Left renal cortex interstitium (tissue), 4 donors: ENCODE results near the gene SMARCA2. TPM values are rescaled to one million over a fixed set of nuclear protein-coding genes. Genes with fewer than 3 reads are reported as not detected.

ENCODE experiments used
- DNase-seq, 4 donors: peaks; one replicate each; pipeline ENCODE4 v3.0.0-alpha.2; 2013; ENCODE audit warnings: low read depth in 4 of 4, low spot score in 2 of 4, missing footprints in 1 of 4
- polyA plus RNA-seq, 4 donors: library from polyadenylated mRNA; unstranded; fragments of 120-200 nt; gene quantifications; one replicate each; pipeline ENCODE4 v1.2.1, GENCODE V29; 2013; ENCODE audit not compliant: insufficient read length in 4 of 4

The SMARCA2 gene
- polyA plus RNA-seq, 4 donors, result 89.4 to 162 (median 117) TPM

DNA sequence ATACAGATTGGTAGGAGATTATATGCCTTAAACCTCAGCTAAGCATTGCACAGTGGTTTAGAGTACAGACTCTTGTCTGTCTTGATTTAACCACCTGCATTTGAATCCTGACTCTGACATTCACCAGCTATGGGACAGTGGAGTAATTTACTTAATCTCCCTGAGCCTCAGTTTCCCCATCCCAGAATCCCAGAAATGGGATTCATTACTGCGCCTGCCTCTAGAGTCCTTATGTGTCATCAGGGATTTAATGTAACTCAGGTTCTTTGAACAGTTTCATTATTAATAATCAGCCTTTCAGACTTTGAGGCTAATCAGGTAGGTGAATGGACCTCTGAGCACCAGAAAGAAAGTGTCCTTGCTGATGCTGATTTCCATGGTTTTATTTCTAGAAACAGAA is 149.1 kb downstream of the SMARCA2 start:
- no peak for DNase-seq

DNA sequence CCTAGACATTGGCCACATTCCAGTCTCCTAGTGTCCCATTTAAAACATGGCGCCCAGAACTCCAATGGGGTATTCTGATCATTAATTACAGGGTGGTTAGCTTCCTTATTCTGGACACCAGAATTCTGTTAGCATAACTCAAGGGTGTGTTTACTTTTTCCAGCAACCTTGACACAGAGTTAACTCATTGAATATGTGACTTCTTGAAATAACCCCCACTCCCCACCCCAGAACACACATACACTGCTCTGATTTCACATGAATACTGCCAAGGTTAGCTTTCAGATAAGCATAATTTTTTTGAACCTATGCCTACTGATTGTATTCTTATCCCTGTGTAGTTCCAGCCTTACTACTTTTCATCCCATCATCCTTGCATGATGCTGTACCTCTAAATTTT is 151.1 kb downstream of the SMARCA2 start:
- DNase-seq, result no peak

DNA sequence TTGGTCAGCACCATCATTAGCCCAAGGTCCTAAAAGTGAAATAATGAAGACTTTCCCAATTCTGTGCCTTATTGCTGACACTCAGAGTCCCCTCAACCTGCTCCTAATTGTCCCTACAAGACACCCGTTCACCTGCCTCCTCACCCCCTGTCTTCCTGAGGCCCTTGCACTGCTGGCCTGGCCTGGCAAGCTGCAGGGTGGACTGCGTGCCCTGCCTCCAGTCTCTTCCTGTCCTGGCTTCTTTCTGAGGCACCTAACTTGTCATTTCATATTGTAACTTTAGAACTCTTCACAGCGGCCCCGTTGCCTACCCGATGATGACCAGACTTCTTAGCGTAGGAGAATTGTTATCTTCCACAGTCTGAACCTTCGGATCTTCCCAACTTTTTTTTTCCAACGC is 153.9 kb downstream of the SMARCA2 start:
- no peak for DNase-seq

DNA sequence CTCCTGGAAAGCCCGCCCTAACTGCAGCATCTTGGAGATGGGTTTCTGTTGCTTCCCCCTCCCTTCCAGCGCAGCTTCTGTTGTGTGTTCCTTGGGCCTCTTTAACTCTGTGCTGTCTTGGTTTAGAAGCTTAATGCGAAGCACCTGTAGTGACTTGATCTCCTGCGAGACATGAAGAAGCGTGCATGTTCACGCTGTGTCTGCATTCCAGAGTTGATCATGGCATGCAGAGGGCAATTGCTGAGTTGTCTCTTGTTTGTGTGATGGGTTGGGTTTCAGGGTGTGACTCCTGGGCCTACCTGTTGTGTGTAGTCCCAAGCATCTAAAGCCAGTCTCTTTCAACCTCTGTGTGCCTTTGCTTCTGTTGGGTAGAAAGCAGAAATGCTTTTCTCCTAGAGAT is 155.6 kb downstream of the SMARCA2 start:
- DNase-seq, result no peak

DNA sequence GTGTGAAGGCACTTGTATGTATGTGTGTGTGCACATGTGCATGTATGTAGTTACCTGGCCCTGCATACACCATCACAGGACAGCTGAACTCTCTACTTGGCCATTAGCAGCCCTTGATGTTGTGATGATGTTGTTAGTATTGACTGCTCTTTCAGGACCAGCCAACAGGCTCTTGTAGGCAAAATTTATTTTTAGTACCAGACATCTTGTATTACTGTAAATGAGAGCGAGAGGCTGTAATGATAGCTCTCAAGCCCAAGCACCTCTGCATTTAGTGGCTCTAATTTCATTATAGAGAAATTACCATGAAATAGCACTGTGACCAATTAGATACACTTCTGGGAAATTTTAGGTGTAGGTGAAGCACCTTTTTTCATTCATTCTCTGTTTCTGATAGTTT is 158.0 kb downstream of the SMARCA2 start:
- DNase-seq, result no peak

DNA sequence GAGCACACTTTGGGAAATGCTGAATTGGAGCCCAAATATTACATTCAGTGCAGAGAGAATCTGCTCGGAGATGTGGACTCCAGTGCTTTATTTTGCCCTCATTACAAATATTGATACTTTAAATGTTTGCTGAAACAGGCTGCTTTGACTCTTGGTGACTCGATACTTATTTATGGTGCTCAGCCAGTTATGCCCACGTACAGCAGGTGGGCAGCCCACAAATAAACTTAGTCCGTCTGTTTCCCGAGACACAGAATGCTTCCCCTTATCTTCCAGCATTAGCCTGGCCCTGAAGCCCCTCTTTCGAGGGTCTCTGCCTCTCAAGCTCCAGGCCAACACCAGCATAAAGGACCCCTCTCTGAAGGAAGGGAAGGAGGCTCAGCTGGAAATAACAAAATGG is 158.7 kb downstream of the SMARCA2 start:
- DNase-seq, result no peak

DNA sequence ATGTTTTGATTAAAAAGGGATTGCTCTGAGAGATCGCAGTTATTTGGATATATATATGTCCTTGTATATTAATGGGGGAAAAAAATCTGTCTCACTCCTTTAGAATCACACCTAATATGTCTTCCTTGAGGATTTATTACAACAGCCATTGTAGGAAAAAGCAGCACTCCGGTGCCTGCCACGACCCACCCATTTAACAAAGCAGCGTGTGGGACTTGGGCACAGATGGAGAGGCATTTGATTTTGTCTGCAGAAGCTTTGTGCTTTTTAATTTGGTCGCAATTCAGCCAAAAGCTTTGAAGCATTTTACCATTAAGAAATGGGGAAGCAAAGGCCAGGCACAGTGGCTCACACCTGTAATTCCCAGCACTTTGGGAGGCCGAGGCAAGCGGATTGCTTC is 159.2 kb downstream of the SMARCA2 start:
- DNase-seq, result no peak

DNA sequence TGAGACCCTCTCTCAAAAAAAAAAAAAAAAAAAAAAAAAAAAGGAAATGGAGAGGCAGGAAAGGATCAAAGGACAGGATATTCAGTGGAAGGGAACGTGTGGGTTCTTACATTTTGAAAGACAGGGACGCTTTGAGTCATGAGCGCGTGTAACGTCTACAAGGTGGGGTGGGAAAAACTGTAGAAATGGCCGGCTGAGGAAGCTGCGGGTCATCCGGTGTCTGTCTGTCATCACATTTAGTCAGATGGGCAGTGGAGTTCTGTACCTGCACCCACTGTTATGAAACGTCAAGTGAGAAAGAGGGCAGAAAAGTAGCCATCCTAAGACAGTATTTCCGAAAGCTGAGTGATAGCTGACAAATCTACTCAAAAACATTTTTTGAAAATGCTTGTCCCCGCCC is 159.8 kb downstream of the SMARCA2 start:
- no peak for DNase-seq

DNA sequence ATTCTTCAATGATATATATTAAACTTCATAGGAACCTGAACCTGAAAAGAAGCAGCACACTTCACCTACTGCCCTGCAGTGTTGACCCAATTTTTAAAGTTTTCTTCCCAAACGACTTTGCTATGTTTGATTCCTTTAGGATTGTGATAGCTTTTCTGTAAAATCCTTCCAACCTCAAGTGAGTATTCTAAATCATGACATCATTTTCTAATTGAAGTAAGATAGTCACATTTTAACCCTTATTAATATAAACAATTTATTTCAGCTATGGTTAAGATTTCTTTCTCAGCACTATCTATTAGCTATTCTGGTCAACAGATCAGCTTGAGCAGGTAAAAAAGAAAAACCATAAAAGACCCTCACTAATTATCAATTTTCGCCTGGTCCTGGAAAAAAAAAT is 162.0 kb downstream of the SMARCA2 start:
- DNase-seq, result no peak

DNA sequence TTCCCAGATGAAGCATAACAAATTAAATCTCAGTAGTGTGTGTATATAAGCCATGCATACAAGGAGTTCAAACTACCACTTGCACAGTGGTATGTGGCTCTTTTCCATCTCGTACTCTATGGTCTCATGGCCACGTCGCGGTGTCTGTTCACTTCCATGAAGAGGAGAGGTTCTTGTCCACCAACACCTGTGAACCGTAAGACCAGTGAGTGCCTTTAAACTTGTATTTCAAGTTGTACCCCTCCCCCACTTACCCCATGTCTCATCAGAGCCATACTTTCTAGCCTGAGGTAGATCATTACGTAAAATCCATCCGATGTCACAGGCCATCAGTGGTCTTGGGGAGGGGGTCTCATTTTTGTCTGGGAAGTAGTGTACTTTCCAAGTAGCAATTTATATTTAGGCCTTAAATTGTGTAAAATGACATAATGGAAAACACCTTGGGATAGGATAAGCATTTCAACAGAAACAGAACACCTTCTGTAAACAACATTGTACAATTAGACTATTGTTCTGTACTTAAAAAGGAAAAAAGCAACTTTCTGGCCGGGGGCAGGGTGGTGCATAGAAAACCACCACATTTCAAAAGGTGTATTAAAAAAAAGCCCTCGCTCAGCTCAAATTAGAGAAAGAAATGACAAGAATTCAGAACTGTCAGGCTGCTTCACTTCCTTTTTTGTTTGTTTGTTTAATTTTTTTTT is 163.0 kb downstream of the SMARCA2 start:
- DNase-seq, result no peak

DNA sequence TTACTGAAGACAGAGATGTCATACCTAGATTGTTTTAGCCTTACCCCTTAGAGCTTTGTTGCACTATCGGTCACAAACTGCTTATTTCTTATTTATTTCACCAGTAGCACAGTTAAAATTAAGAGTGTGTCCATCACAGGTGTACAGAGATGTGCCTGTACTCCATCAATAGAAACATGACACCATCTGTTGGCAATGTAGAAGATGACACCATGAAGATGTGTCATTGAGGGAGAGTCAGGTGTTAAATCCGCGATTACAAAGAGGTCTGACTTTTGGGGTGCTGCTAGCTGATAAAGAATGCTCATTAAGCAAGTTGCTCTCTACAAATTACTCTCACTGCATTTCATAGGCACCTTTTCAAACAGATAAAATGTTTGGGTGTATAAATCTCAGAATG is 164.4 kb downstream of the SMARCA2 start:
- DNase-seq, result no peak

DNA sequence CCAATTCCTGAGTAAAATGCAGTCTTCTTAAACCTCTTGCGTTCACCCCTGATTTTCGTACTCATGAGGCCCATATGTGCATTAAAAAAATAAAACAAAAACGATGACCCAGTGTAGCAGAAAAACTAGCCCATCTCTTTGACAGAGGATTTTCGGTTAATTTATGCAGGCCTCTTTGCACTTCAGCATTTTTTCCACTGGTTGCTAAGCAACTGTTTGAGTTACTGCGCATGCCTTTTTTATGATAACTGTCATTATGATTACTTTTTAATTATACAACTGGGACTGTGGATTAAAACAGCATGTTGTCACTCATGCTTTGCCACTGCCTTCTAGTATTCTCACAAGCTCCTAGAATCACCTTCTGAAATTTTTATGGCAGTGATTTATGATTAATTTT is 165.0 kb downstream of the SMARCA2 start:
- DNase-seq, result no peak

DNA sequence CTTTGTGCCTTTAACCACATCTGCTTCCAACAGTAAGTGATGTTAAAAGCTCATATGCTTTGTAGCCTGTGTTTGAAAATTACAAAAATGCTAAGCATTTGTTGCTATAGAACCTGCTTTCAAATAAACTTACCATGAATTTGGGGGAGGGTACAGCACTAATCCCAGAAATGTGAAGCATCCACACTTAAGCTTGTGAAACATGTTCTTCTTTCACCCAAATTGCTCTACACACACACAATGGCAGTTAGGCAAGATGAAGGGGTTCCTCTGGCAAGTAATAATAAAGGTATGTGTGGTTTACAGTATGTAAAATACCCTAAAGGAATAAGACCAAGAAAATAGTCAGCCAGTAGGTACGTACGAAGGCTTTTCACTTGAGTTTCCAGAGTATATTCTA is 165.6 kb downstream of the SMARCA2 start:
- no peak for DNase-seq

DNA sequence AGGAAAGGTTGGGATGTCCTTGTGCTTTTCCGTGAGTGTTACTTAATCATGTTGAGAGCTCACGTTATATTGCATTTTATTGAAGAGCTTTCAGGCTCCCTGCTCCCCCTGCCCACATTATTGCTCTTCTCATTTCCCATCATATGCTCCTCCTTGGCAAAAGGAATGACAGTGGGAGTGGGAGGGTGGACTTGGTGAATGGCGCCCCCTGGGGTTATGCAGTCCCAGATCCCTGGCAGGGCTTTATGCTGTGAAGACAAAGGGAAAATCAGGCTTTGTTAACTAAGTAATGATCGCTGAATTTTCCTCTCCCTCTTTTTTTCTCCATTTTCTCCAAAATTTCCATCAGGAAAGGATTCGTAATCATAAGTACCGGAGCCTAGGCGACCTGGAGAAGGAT is 166.6 kb downstream of the SMARCA2 start:
- DNase-seq, result no peak

DNA sequence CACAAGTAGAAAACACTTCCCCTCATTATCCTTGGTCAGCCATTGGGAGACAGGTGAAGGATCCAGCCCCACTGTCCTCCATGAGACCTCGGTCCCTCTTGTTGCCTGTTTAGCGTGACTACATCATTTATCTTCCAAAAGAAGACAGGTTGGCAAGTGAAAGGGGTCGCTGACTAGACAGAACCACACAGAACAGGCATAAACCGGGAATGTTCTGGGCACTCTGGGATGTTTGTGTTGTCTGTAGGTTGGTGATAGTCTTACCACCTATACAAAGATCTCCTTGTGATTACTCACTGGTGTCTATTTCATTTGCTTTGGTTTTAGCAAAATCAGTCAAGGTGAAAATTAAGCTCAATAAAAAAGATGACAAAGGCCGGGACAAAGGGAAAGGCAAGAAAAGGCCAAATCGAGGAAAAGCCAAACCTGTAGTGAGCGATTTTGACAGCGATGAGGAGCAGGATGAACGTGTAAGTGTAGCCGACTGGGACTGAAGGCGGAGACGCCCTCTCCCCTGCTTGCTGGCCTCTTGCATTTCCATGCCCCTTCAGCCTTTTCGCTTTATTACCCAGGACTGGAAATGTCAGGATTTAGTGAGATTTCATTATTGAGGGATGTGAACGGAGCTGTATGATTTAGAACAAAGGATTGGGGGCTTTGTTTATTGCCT is 175.9 kb downstream of the SMARCA2 start:
- no peak for DNase-seq

DNA sequence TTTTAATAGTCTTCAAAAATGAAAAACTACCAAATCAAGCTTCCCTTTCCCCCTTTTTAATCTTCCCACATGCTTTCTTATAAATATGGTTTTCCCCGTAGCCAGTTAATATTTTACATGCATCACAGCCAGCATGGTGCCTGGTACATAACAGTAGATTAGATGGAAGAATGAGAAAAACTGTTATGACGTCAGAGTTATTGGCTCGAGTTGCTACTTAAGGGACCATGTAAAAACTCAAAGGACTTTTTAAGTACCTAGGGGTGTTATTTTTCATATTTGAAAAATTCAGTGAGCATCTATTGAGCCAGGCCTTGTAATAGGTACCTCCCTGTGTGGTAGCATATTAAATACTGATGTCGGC is 176.4 kb downstream of the SMARCA2 start:
- no peak for DNase-seq

DNA sequence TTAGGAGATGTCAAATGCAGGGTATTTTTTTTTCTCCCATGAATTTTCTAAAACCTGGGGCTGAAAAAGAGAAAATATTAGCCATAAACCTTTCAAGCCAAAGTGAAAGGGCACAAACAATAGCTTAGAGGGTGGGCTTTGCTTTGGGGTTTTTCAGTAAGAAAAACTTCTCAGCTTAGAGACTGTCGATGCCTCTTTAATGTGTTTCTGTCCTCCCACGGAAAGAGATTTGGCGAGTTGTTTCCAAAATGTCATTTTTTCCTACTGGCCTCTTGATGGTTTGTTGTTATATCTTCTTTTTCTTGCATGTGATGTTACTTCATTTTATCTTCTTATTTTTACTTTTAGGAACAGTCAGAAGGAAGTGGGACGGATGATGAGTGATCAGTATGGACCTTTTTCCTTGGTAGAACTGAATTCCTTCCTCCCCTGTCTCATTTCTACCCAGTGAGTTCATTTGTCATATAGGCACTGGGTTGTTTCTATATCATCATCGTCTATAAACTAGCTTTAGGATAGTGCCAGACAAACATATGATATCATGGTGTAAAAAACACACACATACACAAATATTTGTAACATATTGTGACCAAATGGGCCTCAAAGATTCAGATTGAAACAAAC is 177.3 kb downstream of the SMARCA2 start:
- DNase-seq, result no peak

DNA sequence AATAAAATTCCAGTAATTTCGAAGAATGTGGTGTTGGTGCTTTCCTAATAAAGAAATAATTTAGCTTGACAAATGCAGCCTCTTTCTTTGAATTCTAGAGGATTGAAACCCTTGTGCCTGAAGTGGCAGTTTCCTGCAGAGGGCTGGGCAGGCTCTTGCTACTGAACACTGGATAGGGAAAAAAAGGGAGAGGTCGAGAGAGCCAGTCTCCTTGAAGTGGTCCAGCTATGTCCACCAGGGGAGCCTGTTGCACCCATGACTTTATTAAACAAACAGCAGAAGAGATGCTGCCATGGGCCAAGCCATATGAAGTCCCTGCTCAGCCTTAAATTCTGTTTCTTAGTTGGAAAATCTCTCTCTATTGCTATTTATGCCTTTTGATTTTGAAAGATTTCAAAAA is 178.4 kb downstream of the SMARCA2 start:
- DNase-seq, result no peak

DNA sequence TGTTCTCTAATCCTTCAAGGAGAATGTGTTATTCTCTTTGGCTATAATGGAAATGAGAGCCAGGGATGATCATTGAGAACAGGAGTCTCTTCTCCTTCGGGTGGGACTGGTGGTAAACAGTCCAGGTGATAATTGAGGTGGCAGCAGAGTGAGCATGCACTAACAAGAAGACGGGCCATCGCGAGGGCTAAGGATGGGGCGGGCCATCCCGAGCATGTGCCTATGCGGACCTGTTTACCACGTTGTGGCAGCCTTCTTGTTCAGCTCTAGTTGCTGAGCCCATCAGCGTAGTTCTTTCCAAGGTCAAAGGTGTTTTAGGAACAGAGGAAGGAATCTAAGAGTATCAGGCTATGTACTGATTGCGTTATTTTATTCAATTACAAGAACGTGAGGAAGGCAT is 180.1 kb downstream of the SMARCA2 start:
- no peak for DNase-seq

DNA sequence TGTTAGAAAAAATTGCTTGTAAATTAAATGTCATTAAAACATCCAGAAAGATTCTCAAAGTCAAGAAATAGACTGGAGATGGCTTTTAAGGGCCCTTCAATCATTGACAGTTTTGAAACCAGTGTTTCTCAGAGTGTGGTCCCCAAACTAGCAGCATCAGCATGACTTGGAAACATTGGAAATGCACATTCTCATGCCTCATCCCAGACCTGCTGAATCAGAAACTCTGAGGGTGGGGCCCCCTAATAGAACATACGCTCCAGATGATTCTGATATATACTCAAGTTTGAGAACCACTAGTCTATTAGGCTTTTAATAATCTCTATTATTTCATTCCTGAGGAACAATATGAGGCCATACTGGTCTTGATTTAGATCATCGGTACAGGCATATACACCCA is 181.6 kb downstream of the SMARCA2 start:
- no peak for DNase-seq

DNA sequence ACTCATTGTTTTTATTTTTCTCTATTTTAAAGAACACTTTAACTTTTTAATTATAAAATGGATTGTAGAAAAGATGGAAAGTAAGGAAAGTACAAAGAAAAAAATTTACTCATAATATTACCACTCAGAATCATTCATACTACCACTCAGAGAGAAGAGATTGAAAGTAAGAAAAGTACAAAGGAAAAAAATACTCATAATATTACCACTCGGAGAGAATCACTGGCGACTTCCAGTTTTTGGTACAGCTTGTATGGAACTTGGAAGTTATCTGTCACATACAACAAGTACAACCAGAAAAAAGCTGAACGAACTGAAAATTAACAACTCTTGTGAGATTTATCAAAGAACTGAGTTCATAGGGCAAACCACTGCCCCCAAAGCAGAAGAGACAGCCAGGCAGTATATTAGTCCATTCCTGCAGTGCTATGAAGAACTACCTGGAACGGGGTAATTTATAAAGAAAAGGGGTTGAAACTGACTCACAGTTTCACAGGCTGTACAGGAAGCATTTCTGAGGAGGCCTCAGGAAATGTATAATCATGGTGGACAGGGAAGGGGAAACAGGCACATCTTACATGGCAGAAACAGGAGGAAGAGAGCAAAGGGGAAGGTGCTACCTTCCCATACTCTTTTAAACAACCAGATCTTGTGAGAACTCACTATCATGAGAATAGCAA is 183.9 kb downstream of the SMARCA2 start:
- no peak for DNase-seq
